ENCODE results near the gene CMTM3. TPM values are rescaled to one million over a fixed set of nuclear protein-coding genes. Genes with fewer than 3 reads are reported as not detected.

The CMTM3 gene
- total RNA-seq, 2 experiments from 2014 or later: 46.3 to 49.3 TPM

DNA sequence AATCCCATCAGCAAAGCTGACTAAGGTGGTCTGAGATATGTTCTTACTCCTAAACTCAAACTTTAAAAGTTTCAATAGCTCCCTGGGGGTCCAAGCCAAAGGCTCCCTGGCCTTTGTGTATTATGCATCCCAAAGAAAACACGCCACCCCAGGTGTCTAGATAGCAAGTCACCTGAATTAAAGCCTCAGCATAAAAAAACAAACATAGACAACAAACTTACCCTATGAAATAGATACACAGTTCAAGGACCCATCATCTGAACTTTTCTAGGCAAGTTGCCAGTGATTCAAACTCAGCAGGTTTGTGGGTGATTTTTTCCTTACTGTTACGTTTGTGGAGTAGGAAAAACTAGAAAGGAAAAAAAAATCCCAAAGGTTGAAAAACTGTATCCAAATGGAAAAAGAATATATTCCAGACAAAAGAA, 12.5 kb downstream of the CMTM3 start:
- Mint-ChIP-seq H3K27me3 (no peaks in the 10 kb centered on the region), H3K4me1 (ENCODE audit: low read depth) (no peaks in the 10 kb centered on the region), H3K36me3 (ENCODE audit: low read depth) (peaks cover 19% of the 10 kb centered on the region), H3K27ac (no peak overlapping the region), H3K9me3 (no peaks in the 10 kb centered on the region), H3K4me3 (no peak overlapping the region)
- H3K27me3 ChIP-seq (ENCODE audit: control insufficient read depth in 1 of 2, insufficient read depth in 2 of 2, low read length in 2 of 2): no peaks in the 10 kb centered on the region
- no peaks in the 10 kb centered on the region for H3K9me3 ChIP-seq (ENCODE audit: control insufficient read depth in 1 of 2, insufficient read depth in 1 of 2, low read length in 2 of 2)
- no peak overlapping the region for H3K27ac ChIP-seq (ENCODE audit: low read depth in 1 of 2, low read length in 2 of 2)
- ATAC-seq (ENCODE audit: poor library complexity) (no peak), DNase-seq (no peak)
- H3K4me3 ChIP-seq (ENCODE audit: low read length): no peak overlapping the region
- CTCF ChIA-PET: no interaction called here
- H3K4me1 ChIP-seq (ENCODE audit: insufficient read depth, low read length): no peaks in the 10 kb centered on the region
- POLR2A ChIA-PET: interaction anchor here (0.8 kb wide), 1 partner anchor 213 kb away, joined by 3 read pairs; no protein-coding TSS in a partner anchor
- intact Hi-C loops (cut with DNase I, micrococcal nuclease): no loop called here
- H3K36me3 ChIP-seq (ENCODE audit: insufficient read depth, low read length): peaks cover 17% of the 10 kb centered on the region
- TF ChIP-seq, protein P1, sequence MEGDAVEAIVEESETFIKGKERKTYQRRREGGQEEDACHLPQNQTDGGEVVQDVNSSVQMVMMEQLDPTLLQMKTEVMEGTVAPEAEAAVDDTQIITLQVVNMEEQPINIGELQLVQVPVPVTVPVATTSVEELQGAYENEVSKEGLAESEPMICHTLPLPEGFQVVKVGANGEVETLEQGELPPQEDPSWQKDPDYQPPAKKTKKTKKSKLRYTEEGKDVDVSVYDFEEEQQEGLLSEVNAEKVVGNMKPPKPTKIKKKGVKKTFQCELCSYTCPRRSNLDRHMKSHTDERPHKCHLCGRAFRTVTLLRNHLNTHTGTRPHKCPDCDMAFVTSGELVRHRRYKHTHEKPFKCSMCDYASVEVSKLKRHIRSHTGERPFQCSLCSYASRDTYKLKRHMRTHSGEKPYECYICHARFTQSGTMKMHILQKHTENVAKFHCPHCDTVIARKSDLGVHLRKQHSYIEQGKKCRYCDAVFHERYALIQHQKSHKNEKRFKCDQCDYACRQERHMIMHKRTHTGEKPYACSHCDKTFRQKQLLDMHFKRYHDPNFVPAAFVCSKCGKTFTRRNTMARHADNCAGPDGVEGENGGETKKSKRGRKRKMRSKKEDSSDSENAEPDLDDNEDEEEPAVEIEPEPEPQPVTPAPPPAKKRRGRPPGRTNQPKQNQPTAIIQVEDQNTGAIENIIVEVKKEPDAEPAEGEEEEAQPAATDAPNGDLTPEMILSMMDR (IDR thresholded peaks at IDR 0.05): no peak

DNA sequence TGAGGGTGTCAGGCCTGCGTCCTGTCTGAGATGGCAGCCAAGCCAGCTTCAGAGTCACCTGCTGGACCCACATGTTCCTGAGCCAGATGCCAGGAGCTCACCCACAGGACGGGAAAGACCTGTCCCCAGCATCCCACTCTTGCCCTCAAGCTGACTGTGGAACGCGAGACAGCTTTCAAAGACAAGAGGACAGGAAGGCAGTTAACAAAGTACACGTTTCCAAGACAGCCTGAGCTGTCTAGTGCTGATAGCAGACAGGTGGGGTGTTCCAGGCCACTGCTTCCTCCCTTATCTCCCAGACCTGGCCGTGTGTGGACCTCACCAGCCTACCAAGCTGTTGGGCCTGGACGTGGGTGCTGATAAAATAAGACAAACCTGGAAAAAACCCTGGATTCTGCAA, 13.2 kb downstream of the CMTM3 start:
- Mint-ChIP-seq H3K27ac (no peak overlapping the region), H3K9me3 (no peaks in the 10 kb centered on the region), H3K27me3 (no peaks in the 10 kb centered on the region), H3K4me1 (ENCODE audit: low read depth) (no peaks in the 10 kb centered on the region), H3K36me3 (ENCODE audit: low read depth) (peaks cover 12% of the 10 kb centered on the region), H3K4me3 (no peak overlapping the region)
- Histone ChIP-seq H3K27ac (ENCODE audit: low read depth in 1 of 2, low read length in 2 of 2) (no peak overlapping the region), H3K9me3 (ENCODE audit: control insufficient read depth in 1 of 2, insufficient read depth in 1 of 2, low read length in 2 of 2) (no peaks in the 10 kb centered on the region), H3K36me3 (ENCODE audit: insufficient read depth, low read length) (peaks cover 10% of the 10 kb centered on the region), H3K4me1 (ENCODE audit: insufficient read depth, low read length) (no peaks in the 10 kb centered on the region), H3K4me3 (ENCODE audit: low read length) (no peak overlapping the region), H3K27me3 (ENCODE audit: control insufficient read depth in 1 of 2, insufficient read depth in 2 of 2, low read length in 2 of 2) (no peaks in the 10 kb centered on the region)
- no peak for DNase-seq
- CTCF ChIA-PET: interaction anchor here (1.4 kb wide), 1 partner anchor 9 kb away, joined by 7 read pairs; no protein-coding TSS in a partner anchor
- ATAC-seq (ENCODE audit: poor library complexity): no peak
- TF ChIP-seq, protein P1 (IDR thresholded peaks at IDR 0.05): no peak
- POLR2A ChIA-PET: interaction anchor here (0.6 kb wide), 1 partner anchor 86 kb away, joined by 3 read pairs; no protein-coding TSS in a partner anchor
- intact Hi-C loops (cut with DNase I, micrococcal nuclease): no loop called here

DNA sequence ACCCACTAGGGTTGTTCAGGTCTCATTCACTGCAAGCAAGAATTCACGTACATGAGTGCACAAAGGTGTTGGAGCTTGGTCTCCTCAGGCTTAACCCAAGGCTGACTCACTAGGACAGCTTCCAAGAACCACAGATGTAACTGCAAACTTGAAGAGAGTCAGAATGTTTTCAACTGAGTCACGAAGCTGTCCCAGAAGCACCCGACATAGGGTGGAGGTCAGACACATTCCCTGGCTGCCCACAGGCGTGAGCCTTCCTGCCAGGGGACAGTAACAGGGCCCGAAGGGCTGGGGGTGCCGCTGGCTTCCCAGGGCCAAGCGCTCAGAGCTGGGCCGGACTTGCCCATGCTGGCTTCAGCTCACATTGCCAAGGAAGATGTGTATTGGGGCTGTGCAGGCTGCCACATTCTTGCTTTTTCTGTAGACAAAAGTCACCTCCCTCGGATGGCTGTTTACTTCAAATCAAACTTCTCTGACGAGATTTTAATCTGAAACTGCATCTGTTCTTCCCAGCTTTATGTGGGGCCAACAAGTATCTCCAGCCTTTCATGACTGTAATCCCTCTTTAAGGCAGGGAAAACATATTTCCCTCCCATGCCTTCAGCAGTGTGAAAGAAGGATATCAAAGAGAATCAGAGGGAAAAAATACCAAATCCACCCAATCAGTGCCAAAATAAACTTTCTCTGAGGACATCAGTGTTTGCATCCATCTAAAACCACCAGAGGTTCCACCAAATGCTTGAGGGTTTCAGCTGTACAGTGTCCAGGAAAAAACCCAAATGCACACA, 14.3 kb downstream of the CMTM3 start:
- Histone ChIP-seq H3K4me1 (ENCODE audit: insufficient read depth, low read length) (no peaks in the 10 kb centered on the region), H3K4me3 (ENCODE audit: low read length) (no peak overlapping the region), H3K27me3 (ENCODE audit: control insufficient read depth in 1 of 2, insufficient read depth in 2 of 2, low read length in 2 of 2) (no peaks in the 10 kb centered on the region), H3K9me3 (ENCODE audit: control insufficient read depth in 1 of 2, insufficient read depth in 1 of 2, low read length in 2 of 2) (no peaks in the 10 kb centered on the region), H3K36me3 (ENCODE audit: insufficient read depth, low read length) (no peaks in the 10 kb centered on the region), H3K27ac (ENCODE audit: low read depth in 1 of 2, low read length in 2 of 2) (no peak overlapping the region)
- CTCF ChIA-PET: interaction anchor here (1.4 kb wide), 1 partner anchor 10 kb away, joined by 7 read pairs; no protein-coding TSS in a partner anchor
- no peaks in the 10 kb centered on the region for H3K27me3 Mint-ChIP-seq
- POLR2A ChIA-PET: no interaction called here
- no peak for ATAC-seq (ENCODE audit: poor library complexity)
- H3K27ac Mint-ChIP-seq: no peak overlapping the region
- H3K36me3 Mint-ChIP-seq (ENCODE audit: low read depth): peaks cover 3% of the 10 kb centered on the region
- TF ChIP-seq, protein P1 (IDR thresholded peaks at IDR 0.05): no peak
- H3K4me3 Mint-ChIP-seq: no peak overlapping the region
- no peaks in the 10 kb centered on the region for H3K4me1 Mint-ChIP-seq (ENCODE audit: low read depth)
- no peaks in the 10 kb centered on the region for H3K9me3 Mint-ChIP-seq
- intact Hi-C loops (cut with DNase I, micrococcal nuclease): no loop called here
- no peak for DNase-seq
